SK-N-SH treated with all-trans-retinoic acid at 6 μM for 48 hours (cell line): Measurements from ENCODE around the gene MAPK4.
A peak's percentile ranks its signal among the peaks of the same experiment; 100 is the strongest.

ENCODE experiments used
- ATAC-seq: fragments of 200-7000 bp; cut with Tn5 transposase; 3 replicates; pipeline ENCODE4 v1.9.1; 2020; ENCODE audit warnings: mild to moderate bottlenecking, moderate library complexity
- BACH2 ChIP-seq: fragments of 250-450 bp; sonication (Bioruptor Pico); IDR thresholded peaks from 2 replicates; pipeline ENCODE4 v1.9.0; 2021; ENCODE audit warnings: mild to moderate bottlenecking, borderline replicate concordance
- CSDC2 ChIP-seq: fragments of 250-450 bp; sonication (Bioruptor Pico); IDR thresholded peaks from 2 replicates; pipeline ENCODE4 v1.5.0; 2020; ENCODE audit warnings: mild to moderate bottlenecking, moderate library complexity
- ESRRG ChIP-seq: fragments of 250-450 bp; sonication (Bioruptor Pico); IDR thresholded peaks from 2 replicates; pipeline ENCODE4 v1.6.1; 2021; ENCODE audit warnings: mild to moderate bottlenecking
- GLIS3 ChIP-seq: fragments of 250-450 bp; sonication (Bioruptor Pico); IDR thresholded peaks from 2 replicates; pipeline ENCODE4 v1.5.0; 2020; ENCODE audit warnings: mild to moderate bottlenecking, moderate library complexity
- ISL1 ChIP-seq: fragments of 250-450 bp; sonication (Bioruptor Pico); IDR thresholded peaks from 2 replicates; pipeline ENCODE4 v2.1.2; 2022; ENCODE audit warnings: mild to moderate bottlenecking, moderate library complexity
- OSR1 ChIP-seq: fragments of 250-450 bp; sonication (Bioruptor Pico); IDR thresholded peaks from 2 replicates; pipeline ENCODE4 v1.8.0; 2022; ENCODE audit warnings: moderate library complexity, mild to moderate bottlenecking, inconsistent platforms
- PATZ1 ChIP-seq: fragments of 250-450 bp; sonication (Bioruptor Pico); IDR thresholded peaks from 2 replicates; pipeline ENCODE4 v1.8.0; 2020; ENCODE audit warnings: mild to moderate bottlenecking, moderate library complexity, borderline replicate concordance
- POU6F1 ChIP-seq: fragments of 250-450 bp; sonication (Bioruptor Pico); IDR thresholded peaks from 2 replicates; pipeline ENCODE4 v1.8.0; 2021; ENCODE audit warnings: low read depth, mild to moderate bottlenecking, moderate library complexity, borderline replicate concordance
- PPARA ChIP-seq: fragments of 250-450 bp; sonication (Bioruptor Pico); IDR thresholded peaks from 2 replicates; pipeline ENCODE4 v1.5.0; 2020; ENCODE audit warnings: mild to moderate bottlenecking, borderline replicate concordance
- RARB ChIP-seq: fragments of 250-450 bp; sonication (Bioruptor Pico); IDR thresholded peaks from 2 replicates; pipeline ENCODE4 v1.8.0; 2021; ENCODE audit warnings: mild to moderate bottlenecking, moderate library complexity
- SNAI2 ChIP-seq: fragments of 250-450 bp; sonication (Bioruptor Pico); IDR thresholded peaks from 2 replicates; pipeline ENCODE4 v1.5.0; 2020; ENCODE audit warnings: mild to moderate bottlenecking, moderate library complexity
- ZC3H10 ChIP-seq: fragments of 250-450 bp; sonication (Bioruptor Pico); IDR thresholded peaks from 2 replicates; pipeline ENCODE4 v1.5.1; 2021; ENCODE audit warnings: mild to moderate bottlenecking, moderate library complexity
- ZFP3 ChIP-seq: fragments of 250-450 bp; sonication (Bioruptor Pico); IDR thresholded peaks from 2 replicates; pipeline ENCODE4 v1.5.0; 2020; ENCODE audit warnings: mild to moderate bottlenecking, moderate library complexity
- ZFP30 ChIP-seq: fragments of 450-650 bp; formaldehyde crosslinking; IDR thresholded peaks from 2 replicates; pipeline ENCODE4 v1.5.0; 2022; ENCODE audit warnings: mild to moderate bottlenecking, moderate library complexity
- ZNF70 ChIP-seq: fragments of 450-650 bp; formaldehyde crosslinking; IDR thresholded peaks from 2 replicates; pipeline ENCODE4 v1.5.0; 2020; ENCODE audit warnings: mild to moderate bottlenecking, moderate library complexity
- ZNF8 ChIP-seq: fragments of 450-650 bp; formaldehyde crosslinking; IDR thresholded peaks from 2 replicates; pipeline ENCODE4 v1.5.0; 2020; ENCODE audit warnings: mild to moderate bottlenecking, moderate library complexity
- TF ChIP-seq, protein P1 (sequence below): fragments of 250-450 bp; sonication (Bioruptor Pico); IDR thresholded peaks from 2 replicates; pipeline ENCODE4 v1.5.1; 2021; ENCODE audit warnings: mild to moderate bottlenecking, moderate library complexity
- TF ChIP-seq, protein P2 (sequence below): fragments of 250-450 bp; sonication (Bioruptor Pico); IDR thresholded peaks from 2 replicates; pipeline ENCODE4 v1.5.0; 2020; ENCODE audit warnings: mild to moderate bottlenecking, moderate library complexity

MAPK4 gene

DNA sequence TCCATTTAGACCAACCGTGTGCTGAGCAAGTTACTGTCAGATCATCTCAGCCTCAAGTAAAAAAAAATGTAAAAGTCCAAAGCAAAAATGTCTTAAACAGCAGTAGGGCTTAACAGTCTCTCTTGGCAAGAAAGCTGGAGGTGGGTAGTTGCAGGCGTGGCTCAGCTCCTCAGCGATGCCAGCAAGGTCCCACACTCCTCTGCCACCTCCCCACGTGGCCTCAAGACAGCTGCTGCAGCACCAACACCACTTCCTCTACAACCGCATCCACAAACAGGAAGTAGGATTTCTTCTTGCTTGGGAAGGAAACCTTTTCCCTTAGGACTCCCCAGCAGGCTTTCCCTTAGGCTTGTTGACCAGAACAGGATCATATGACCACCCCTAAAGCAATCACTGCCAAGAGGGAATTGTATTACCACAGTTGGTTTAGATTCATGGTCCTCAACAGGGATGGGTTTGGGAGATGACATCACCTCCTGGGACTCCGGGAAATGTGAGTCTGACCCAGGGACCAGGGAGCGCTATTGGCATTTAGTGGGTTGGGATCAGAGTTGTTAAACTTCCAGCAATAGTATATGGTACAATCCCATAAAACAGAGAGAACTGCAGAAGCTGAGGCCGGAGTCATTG, 97.1 kb downstream of the MAPK4 start:
- TF ChIP-seq BACH2 (CRISPR knock-in tag), result no peak
- TF ChIP-seq PPARA, result no peak
- TF ChIP-seq CSDC2 (CRISPR knock-in tag), result no peak
- TF ChIP-seq, protein P1, sequence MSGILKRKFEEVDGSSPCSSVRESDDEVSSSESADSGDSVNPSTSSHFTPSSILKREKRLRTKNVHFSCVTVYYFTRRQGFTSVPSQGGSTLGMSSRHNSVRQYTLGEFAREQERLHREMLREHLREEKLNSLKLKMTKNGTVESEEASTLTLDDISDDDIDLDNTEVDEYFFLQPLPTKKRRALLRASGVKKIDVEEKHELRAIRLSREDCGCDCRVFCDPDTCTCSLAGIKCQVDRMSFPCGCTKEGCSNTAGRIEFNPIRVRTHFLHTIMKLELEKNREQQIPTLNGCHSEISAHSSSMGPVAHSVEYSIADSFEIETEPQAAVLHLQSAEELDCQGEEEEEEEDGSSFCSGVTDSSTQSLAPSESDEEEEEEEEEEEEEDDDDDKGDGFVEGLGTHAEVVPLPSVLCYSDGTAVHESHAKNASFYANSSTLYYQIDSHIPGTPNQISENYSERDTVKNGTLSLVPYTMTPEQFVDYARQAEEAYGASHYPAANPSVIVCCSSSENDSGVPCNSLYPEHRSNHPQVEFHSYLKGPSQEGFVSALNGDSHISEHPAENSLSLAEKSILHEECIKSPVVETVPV (CRISPR knock-in tag), result no peak
- TF ChIP-seq ZFP30, result no peak
- no peak for TF ChIP-seq RARB
- no peak for TF ChIP-seq OSR1 (CRISPR knock-in tag)
- no peak for TF ChIP-seq ZNF70 (CRISPR knock-in tag)
- no peak for TF ChIP-seq ESRRG (CRISPR knock-in tag)
- TF ChIP-seq ZC3H10 (CRISPR knock-in tag), result no peak
- TF ChIP-seq PATZ1 (CRISPR knock-in tag), result no peak
- TF ChIP-seq, protein P2, sequence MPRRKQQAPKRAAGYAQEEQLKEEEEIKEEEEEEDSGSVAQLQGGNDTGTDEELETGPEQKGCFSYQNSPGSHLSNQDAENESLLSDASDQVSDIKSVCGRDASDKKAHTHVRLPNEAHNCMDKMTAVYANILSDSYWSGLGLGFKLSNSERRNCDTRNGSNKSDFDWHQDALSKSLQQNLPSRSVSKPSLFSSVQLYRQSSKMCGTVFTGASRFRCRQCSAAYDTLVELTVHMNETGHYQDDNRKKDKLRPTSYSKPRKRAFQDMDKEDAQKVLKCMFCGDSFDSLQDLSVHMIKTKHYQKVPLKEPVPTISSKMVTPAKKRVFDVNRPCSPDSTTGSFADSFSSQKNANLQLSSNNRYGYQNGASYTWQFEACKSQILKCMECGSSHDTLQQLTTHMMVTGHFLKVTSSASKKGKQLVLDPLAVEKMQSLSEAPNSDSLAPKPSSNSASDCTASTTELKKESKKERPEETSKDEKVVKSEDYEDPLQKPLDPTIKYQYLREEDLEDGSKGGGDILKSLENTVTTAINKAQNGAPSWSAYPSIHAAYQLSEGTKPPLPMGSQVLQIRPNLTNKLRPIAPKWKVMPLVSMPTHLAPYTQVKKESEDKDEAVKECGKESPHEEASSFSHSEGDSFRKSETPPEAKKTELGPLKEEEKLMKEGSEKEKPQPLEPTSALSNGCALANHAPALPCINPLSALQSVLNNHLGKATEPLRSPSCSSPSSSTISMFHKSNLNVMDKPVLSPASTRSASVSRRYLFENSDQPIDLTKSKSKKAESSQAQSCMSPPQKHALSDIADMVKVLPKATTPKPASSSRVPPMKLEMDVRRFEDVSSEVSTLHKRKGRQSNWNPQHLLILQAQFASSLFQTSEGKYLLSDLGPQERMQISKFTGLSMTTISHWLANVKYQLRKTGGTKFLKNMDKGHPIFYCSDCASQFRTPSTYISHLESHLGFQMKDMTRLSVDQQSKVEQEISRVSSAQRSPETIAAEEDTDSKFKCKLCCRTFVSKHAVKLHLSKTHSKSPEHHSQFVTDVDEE (CRISPR knock-in tag), result no peak
- TF ChIP-seq POU6F1 (CRISPR knock-in tag), result no peak
- TF ChIP-seq GLIS3 (CRISPR knock-in tag), result no peak
- TF ChIP-seq ZNF8 (CRISPR knock-in tag), result no peak
- ATAC-seq, result no peak

- no peak for ATAC-seq
- TF ChIP-seq ZNF70 (CRISPR knock-in tag) (no peak), SNAI2 (CRISPR knock-in tag) (no peak), ISL1 (CRISPR knock-in tag) (no peak), ZC3H10 (CRISPR knock-in tag) (no peak)
Measured at GRCh38 chr18:50658601-50659000, 98.7 kb downstream of the MAPK4 start.

DNA sequence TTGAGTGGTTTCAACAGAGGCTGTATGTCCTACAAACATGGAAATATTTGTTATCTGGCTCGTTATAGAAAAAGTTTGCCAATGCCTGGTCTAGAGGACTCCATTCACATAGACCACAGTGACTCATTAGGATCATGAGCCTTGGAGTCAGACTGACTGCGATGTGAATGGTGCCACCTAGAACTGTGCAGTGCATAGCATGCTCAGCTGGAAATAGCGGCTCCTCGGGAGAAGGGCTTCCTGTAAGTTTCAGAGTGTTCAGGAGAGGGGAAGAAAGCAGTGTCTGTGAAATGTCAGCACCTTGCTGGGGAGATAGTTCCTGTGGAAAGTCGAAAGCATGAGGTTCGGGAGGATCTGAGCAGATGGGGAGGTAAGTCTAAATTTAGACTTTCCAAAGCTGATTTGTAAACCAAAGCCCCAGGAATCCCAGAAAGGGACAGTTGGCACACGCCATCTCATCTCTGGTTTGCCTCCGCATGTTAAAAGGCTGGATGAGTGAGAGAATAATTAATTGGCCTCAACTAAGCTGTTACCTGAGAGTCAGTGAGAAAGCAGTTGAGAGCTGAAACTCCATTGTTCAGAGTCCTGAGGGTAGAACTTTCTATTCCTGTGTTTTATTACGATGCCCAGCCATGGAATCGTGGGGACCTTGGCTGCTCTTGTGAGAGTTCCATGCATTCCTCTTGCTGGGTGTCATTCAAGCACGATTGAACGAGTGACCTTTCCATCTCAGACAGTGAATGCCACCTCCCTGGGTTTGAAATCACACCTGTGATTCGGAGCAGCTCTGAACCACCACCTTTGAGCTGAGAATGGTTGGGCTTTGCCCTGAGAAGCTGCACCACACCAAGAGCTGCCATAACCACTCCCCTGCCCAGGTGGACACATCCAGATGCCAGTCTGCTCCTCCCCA, 99.5 kb downstream of the MAPK4 start:
- ATAC-seq, result peak; percentile 77; the same call in 2 of the 3 replicates
- TF ChIP-seq RARB (no peak), CSDC2 (CRISPR knock-in tag) (no peak), ZFP3 (no peak), GLIS3 (CRISPR knock-in tag) (no peak), PATZ1 (CRISPR knock-in tag) (no peak)
- TF ChIP-seq, protein P1 (CRISPR knock-in tag), result no peak
